HepG2 (cell line): ENCODE measurements around the gene NUDCD3.

Experiments used
- CCDC6 ChIP-seq: sonication (generic); formaldehyde crosslinking; IDR thresholded peaks from 2 replicates; pipeline ENCODE4 v1.8.1; 2022; ENCODE audit warnings: mild to moderate bottlenecking, missing genetic modification reagents, moderate library complexity
- CREB1 ChIP-seq, 2 experiments: fragments of 450-650 bp in 1 of 2; IDR thresholded peaks; 2 replicates each; pipeline ENCODE4 v1.6.1; 2016 to 2017; ENCODE audit warnings: control low read depth in 1 of 2, mild to moderate bottlenecking in 1 of 2, missing compliant biosample characterization in 1 of 2, missing genetic modification characterization in 1 of 2
- EP300 ChIP-seq, 3 experiments: sonication (generic) in 1 of 3; formaldehyde crosslinking in 1 of 3; IDR thresholded peaks; 2 replicates each; pipeline versions ENCODE4 v1.5.1 to v1.6.1; 2011 to 2020; ENCODE audit warnings: low read depth in 2 of 3, low read length in 2 of 3, borderline replicate concordance in 1 of 3, improper control_type of control experiment in 1 of 3, mild to moderate bottlenecking in 1 of 3, missing genetic modification reagents in 1 of 3, moderate library complexity in 1 of 3
- GABPA ChIP-seq, 2 experiments: IDR thresholded peaks; 2 replicates each; pipeline ENCODE4 v1.6.1; 2011 to 2016; ENCODE audit warnings: low read depth in 2 of 2, low read length in 1 of 2, missing biosample characterization in 1 of 2, missing genetic modification characterization in 1 of 2
- HDAC6 ChIP-seq: fragments of 200-600 bp; sonication (generic); IDR thresholded peaks from 2 replicates; pipeline ENCODE4 v1.7.0; 2017; ENCODE audit warnings: mild to moderate bottlenecking, antibody characterized with exemption, low read length, low read depth
- RAD21 ChIP-seq: fragments of 450-650 bp; formaldehyde crosslinking; IDR thresholded peaks from 2 replicates; pipeline ENCODE4 v1.5.0; 2020; ENCODE audit warnings: mild to moderate bottlenecking
- SMC3 ChIP-seq: IDR thresholded peaks from 2 replicates; pipeline ENCODE4 v1.6.1; 2011; ENCODE audit warnings: low read length, improper control_type of control experiment
- SP1 ChIP-seq, 2 experiments: fragments of 450-650 bp in 1 of 2; sonication (generic) in 1 of 2; formaldehyde crosslinking in 1 of 2; IDR thresholded peaks; 2 replicates each; pipeline versions ENCODE4 v1.4.0 to v1.6.1; 2016 to 2020; ENCODE audit warnings: missing genetic modification reagents in 1 of 2
- ZNF253 ChIP-seq: sonication (generic); formaldehyde crosslinking; IDR thresholded peaks from 2 replicates; pipeline ENCODE4 v1.8.0; 2022; ENCODE audit warnings: mild to moderate bottlenecking, missing genetic modification reagents, borderline replicate concordance
- ZNF841 ChIP-seq: sonication (generic); formaldehyde crosslinking; IDR thresholded peaks from 2 replicates; pipeline ENCODE4 v1.8.1; 2023; ENCODE audit warnings: missing genetic modification reagents, borderline replicate concordance
- TF ChIP-seq, protein P1 (sequence below): IDR thresholded peaks from 2 replicates; pipeline ENCODE4 v1.6.1; 2012; ENCODE audit warnings: low read depth, low read length, improper control_type of control experiment

DNA sequence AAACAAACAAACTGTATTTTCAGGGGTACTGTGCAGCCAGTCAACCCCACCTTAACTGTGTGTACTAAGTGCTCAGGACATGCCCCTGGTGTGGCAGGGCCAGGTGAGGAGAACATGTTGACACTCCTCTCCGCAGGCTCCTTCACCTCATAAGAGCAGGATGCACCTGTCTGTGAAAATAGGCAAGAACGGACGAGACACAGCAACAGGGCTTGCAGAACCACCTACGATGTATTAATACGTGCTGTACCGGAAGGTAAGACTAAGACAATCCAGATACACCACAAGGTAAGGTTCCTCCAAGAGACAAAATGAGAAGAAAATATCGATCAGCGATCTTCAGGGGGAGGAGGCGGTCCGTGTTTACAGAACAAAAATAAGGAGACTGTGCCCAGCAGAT, 99.3 kb downstream of the NUDCD3 start:
- TF ChIP-seq SP1 (IDR thresholded peaks at IDR 0.05), result no peak
- no peak for TF ChIP-seq SP1 (CRISPR knock-in tag; IDR thresholded peaks at IDR 0.05)
- TF ChIP-seq CCDC6, result no peak
- TF ChIP-seq SMC3, result no peak
- no peak for TF ChIP-seq CREB1 (IDR thresholded peaks at IDR 0.05)
- TF ChIP-seq CREB1 (CRISPR knock-in tag; IDR thresholded peaks at IDR 0.05), result no peak
- no peak for TF ChIP-seq ZNF841
- no peak for TF ChIP-seq ZNF253 (CRISPR knock-in tag)
- TF ChIP-seq, protein P1, sequence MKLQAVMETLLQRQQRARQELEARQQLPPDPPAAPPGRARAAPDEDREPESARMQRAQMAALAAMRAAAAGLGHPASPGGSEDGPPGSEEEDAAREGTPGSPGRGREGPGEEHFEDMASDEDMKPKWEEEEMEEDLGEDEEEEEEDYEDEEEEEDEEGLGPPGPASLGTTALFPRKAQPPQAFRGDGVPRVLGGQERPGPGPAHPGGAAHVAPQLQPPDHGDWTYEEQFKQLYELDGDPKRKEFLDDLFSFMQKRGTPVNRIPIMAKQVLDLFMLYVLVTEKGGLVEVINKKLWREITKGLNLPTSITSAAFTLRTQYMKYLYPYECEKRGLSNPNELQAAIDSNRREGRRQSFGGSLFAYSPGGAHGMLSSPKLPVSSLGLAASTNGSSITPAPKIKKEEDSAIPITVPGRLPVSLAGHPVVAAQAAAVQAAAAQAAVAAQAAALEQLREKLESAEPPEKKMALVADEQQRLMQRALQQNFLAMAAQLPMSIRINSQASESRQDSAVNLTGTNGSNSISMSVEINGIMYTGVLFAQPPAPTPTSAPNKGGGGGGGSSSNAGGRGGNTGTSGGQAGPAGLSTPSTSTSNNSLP, result no peak
- TF ChIP-seq HDAC6, result no peak
- no peak for TF ChIP-seq EP300 (IDR thresholded peaks at IDR 0.05; ENCODE audit: low read depth in 2 of 2, low read length in 2 of 2)
- TF ChIP-seq EP300 (CRISPR knock-in tag; IDR thresholded peaks at IDR 0.05; ENCODE audit: borderline replicate concordance), result no peak
- TF ChIP-seq GABPA (IDR thresholded peaks at IDR 0.05; ENCODE audit: low read depth, low read length), result no peak
- TF ChIP-seq GABPA (CRISPR knock-in tag; IDR thresholded peaks at IDR 0.05; ENCODE audit: low read depth), result no peak
- TF ChIP-seq RAD21 (CRISPR knock-in tag), result no peak
